ENCODE data around the gene SPHK2. TPM values are rescaled to one million over a fixed set of nuclear protein-coding genes. Genes with fewer than 3 reads are reported as not detected.

The SPHK2 gene
- total RNA-seq, 2 experiments from 2014 or later: 22.3 to 22.9 TPM

- Mint-ChIP-seq H3K9me3 (no peaks in the 10 kb centered on the region), H3K27ac (peak overlapping the region; percentile 71), H3K36me3 (ENCODE audit: low read depth) (peaks cover 13% of the 10 kb centered on the region), H3K4me1 (ENCODE audit: low read depth) (peaks cover 38% of the 10 kb centered on the region), H3K27me3 (no peaks in the 10 kb centered on the region), H3K4me3 (no peak overlapping the region)
- CTCF ChIA-PET: no interaction called here
- POLR2A ChIA-PET: interaction anchor here (0.6 to 9.6 kb wide), 3 partner anchors 8 to 14 kb away, joined by 4 to 154 read pairs (median 4); partner anchors contain the start of genes FAM83E, RPL18 and SPHK2
- ATAC-seq (peak; percentile 43), DNase-seq (peak; percentile 75)
- TF ChIP-seq CTCF (IDR thresholded peaks at IDR 0.05): no peak
- intact Hi-C loops (cut with micrococcal nuclease): no loop called here
Observed at GRCh38 chr19:48627201-48627864, 8.0 kb downstream of the SPHK2 start.

GRCh38 chr19:48627865-48628314 is 8.6 kb downstream of the SPHK2 start:
- peak overlapping the region; percentile 71 for H3K27ac Mint-ChIP-seq
- H3K4me3 Mint-ChIP-seq: no peak overlapping the region
- H3K9me3 Mint-ChIP-seq: no peaks in the 10 kb centered on the region
- no peak for TF ChIP-seq CTCF (IDR thresholded peaks at IDR 0.05)
- intact Hi-C loops (cut with micrococcal nuclease): no loop called here
- DNase-seq: no peak
- ChIA-PET CTCF (no interaction called here), POLR2A (interaction anchor here (1.5 to 9.6 kb wide), 2 partner anchors 8 to 15 kb away, joined by 4 to 154 read pairs; partner anchors contain the start of genes FAM83E, RPL18 and SPHK2)
- peaks cover 41% of the 10 kb centered on the region for H3K4me1 Mint-ChIP-seq (ENCODE audit: low read depth)
- H3K27me3 Mint-ChIP-seq: no peaks in the 10 kb centered on the region
- ATAC-seq: no peak
- H3K36me3 Mint-ChIP-seq (ENCODE audit: low read depth): peaks cover 11% of the 10 kb centered on the region

GRCh38 chr19:48628486-48629296 is 9.4 kb downstream of the SPHK2 start:
- Mint-ChIP-seq H3K9me3 (no peaks in the 10 kb centered on the region), H3K4me1 (ENCODE audit: low read depth) (peaks cover 42% of the 10 kb centered on the region), H3K36me3 (ENCODE audit: low read depth) (peaks cover 6% of the 10 kb centered on the region), H3K27me3 (no peaks in the 10 kb centered on the region), H3K4me3 (no peak overlapping the region), H3K27ac (peak overlapping the region; percentile 3)
- intact Hi-C loops (cut with micrococcal nuclease): no loop called here
- no peak for TF ChIP-seq CTCF (IDR thresholded peaks at IDR 0.05)
- ATAC-seq: no peak
- ChIA-PET CTCF (no interaction called here), POLR2A (interaction anchor here (9.6 kb wide), 1 partner anchor 9 kb away, joined by 154 read pairs; the partner anchor contains the start of genes FAM83E, RPL18 and SPHK2)
- DNase-seq: no peak

GRCh38 chr19:48629297-48629598 is 9.9 kb downstream of the SPHK2 start:
- ChIA-PET POLR2A (interaction anchor here (9.6 kb wide), 1 partner anchor 10 kb away, joined by 154 read pairs; the partner anchor contains the start of genes FAM83E, RPL18 and SPHK2), CTCF (no interaction called here)

More at GRCh38 chr19:48629297-48629598, 9.9 kb downstream of the SPHK2 start:
- intact Hi-C loops (cut with micrococcal nuclease): no loop called here
- H3K4me1 Mint-ChIP-seq (ENCODE audit: low read depth): peaks cover 41% of the 10 kb centered on the region
- no peak overlapping the region for H3K4me3 Mint-ChIP-seq
- H3K27me3 Mint-ChIP-seq: no peaks in the 10 kb centered on the region
- TF ChIP-seq CTCF (IDR thresholded peaks at IDR 0.05): no peak
- ATAC-seq: no peak
- no peaks in the 10 kb centered on the region for H3K9me3 Mint-ChIP-seq
- H3K36me3 Mint-ChIP-seq (ENCODE audit: low read depth): peaks cover 4% of the 10 kb centered on the region
- H3K27ac Mint-ChIP-seq: no peak overlapping the region
- DNase-seq: no peak

Measured in activated CD8-positive, alpha-beta T cell treated with anti-CD3 and anti-CD28 coated beads for 36 hours (primary cell).